Colonic mucosa (tissue), 4 donors: Measurements from ENCODE around the gene EHBP1. TPM values are rescaled to one million over a fixed set of nuclear protein-coding genes. Genes with fewer than 3 reads are reported as not detected.

Experiments
- DNase-seq: peaks from one replicate; pipeline ENCODE4 v3.0.0-alpha.2; 2020
- H3K27ac ChIP-seq: fragments of 200-600 bp; one replicate; pipeline ENCODE4 v1.8.0; 2021
- H3K27me3 ChIP-seq: fragments of 200-600 bp; one replicate; pipeline ENCODE4 v1.8.0; 2021
- H3K36me3 ChIP-seq: fragments of 200-600 bp; one replicate; pipeline ENCODE4 v1.8.0; 2021
- H3K4me1 ChIP-seq: fragments of 200-600 bp; one replicate; pipeline ENCODE4 v1.8.0; 2021; ENCODE audit warnings: mild to moderate bottlenecking
- H3K4me3 ChIP-seq: fragments of 200-600 bp; one replicate; pipeline ENCODE4 v1.8.0; 2021
- H3K9ac ChIP-seq, 2 donors: one replicate each; pipeline ENCODE4 v1.7.0; 2013; ENCODE audit warnings: control low read depth in 2 of 2, low read depth in 2 of 2, low read length in 2 of 2
- H3K9me3 ChIP-seq: fragments of 200-600 bp; one replicate; pipeline ENCODE4 v1.8.0; 2021
- CTCF ChIP-seq: fragments of 200-600 bp; IDR thresholded peaks from one replicate; pipeline ENCODE4 v1.8.0; 2022; ENCODE audit warnings: antibody characterized with exemption, mild to moderate bottlenecking
- intact Hi-C: fragments of 100-400 bp; cut with DNase I; formaldehyde crosslinking; loops from one replicate; pipeline ENCODE4 v1.14.1; 2022
- total RNA-seq, 2 donors: library from RNA; stranded (reverse); fragmentation: NEBNext Ultra II Directional in 1 of 2; extraction: Animal tissue kit (Norgen Biotek cat#: 25700) in 1 of 2; gene quantifications; one replicate each; pipeline ENCODE4 v1.2.1, GENCODE V29; 2021
- donor health status: healthy.
- donor health status: DM: no; HTN: no; CAD: no.
- donor health status: DM: no; HTN: no; CAD: no.

Gene EHBP1
- total RNA-seq, 2 donors from 2014 or later, result 23.6 to 32.7 TPM

- no peaks in the 10 kb centered on the region for H3K36me3 ChIP-seq
- intact Hi-C loops, result loop anchor here (2.0 kb wide), 1 partner anchor 319 kb away; no protein-coding TSS in a partner anchor
- no peaks in the 10 kb centered on the region for H3K4me1 ChIP-seq
- no peak overlapping the region for H3K27ac ChIP-seq
- H3K9ac ChIP-seq, result no peak overlapping the region
- no peaks in the 10 kb centered on the region for H3K9me3 ChIP-seq
- H3K27me3 ChIP-seq, result no peaks in the 10 kb centered on the region
- TF ChIP-seq CTCF, result no peak
- H3K4me3 ChIP-seq, result no peak overlapping the region
- no peak for DNase-seq
Measured at GRCh38 chr2:62775367-62775668, 69.8 kb downstream of the EHBP1 start.

- no peak for DNase-seq
- Histone ChIP-seq H3K27me3 (no peaks in the 10 kb centered on the region), H3K4me1 (no peaks in the 10 kb centered on the region), H3K9me3 (no peaks in the 10 kb centered on the region), H3K4me3 (no peak overlapping the region), H3K36me3 (no peaks in the 10 kb centered on the region), H3K9ac (no peak overlapping the region), H3K27ac (no peak overlapping the region)
- TF ChIP-seq CTCF, result no peak
- intact Hi-C loops, result loop anchor here (10.0 kb wide), 1 partner anchor 701 kb away; no protein-coding TSS in a partner anchor
Measured at GRCh38 chr2:62783679-62784078, 78.2 kb downstream of the EHBP1 start.

DNA sequence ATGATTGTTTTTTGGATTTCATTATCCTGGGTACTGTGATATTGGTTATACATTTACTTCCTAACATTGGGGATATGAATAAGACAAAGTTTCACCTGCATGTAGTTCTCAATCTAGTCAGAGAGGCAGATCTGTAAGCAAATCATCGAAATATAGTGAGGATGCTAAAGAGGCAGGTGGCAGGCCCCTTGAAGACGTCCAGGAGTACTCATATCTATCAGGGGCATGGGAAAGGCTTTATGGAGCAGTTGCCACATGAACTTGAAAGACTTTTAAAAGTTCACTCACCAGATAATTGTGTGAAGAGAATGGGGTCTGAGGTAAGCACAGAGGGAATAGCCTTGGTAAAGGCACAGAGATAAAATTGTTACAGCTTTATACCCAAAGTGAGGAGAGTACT is 78.8 kb downstream of the EHBP1 start:
- no peak for DNase-seq
- Histone ChIP-seq H3K9me3 (no peaks in the 10 kb centered on the region), H3K36me3 (no peaks in the 10 kb centered on the region), H3K4me3 (no peak overlapping the region), H3K4me1 (no peaks in the 10 kb centered on the region), H3K27me3 (no peaks in the 10 kb centered on the region), H3K27ac (no peak overlapping the region), H3K9ac (no peak overlapping the region)
- TF ChIP-seq CTCF, result no peak
- intact Hi-C loops, result loop anchor here (10.0 kb wide), 1 partner anchor 700 kb away; no protein-coding TSS in a partner anchor

- Histone ChIP-seq H3K27ac (no peak overlapping the region), H3K9me3 (no peaks in the 10 kb centered on the region), H3K4me1 (no peaks in the 10 kb centered on the region), H3K9ac (no peak overlapping the region), H3K4me3 (no peak overlapping the region), H3K27me3 (no peaks in the 10 kb centered on the region), H3K36me3 (no peaks in the 10 kb centered on the region)
- DNase-seq, result no peak
- TF ChIP-seq CTCF, result no peak
- intact Hi-C loops, result loop anchor here (5.0 to 10.0 kb wide), 2 partner anchors 637 to 700 kb away; no protein-coding TSS in a partner anchor
Measured at GRCh38 chr2:62785216-62785615, 79.7 kb downstream of the EHBP1 start.

GRCh38 chr2:62785810-62786597 is 80.5 kb downstream of the EHBP1 start:
- H3K9ac ChIP-seq, result no peak overlapping the region
- no peaks in the 10 kb centered on the region for H3K27me3 ChIP-seq
- no peak overlapping the region for H3K4me3 ChIP-seq
- no peak for DNase-seq
- H3K36me3 ChIP-seq, result no peaks in the 10 kb centered on the region
- H3K4me1 ChIP-seq, result no peaks in the 10 kb centered on the region
- no peak overlapping the region for H3K27ac ChIP-seq
- TF ChIP-seq CTCF, result no peak
- intact Hi-C loops, result loop anchor here (5.0 to 10.0 kb wide), 2 partner anchors 636 to 699 kb away; no protein-coding TSS in a partner anchor
- H3K9me3 ChIP-seq, result no peaks in the 10 kb centered on the region
